Measurements from ENCODE around the gene GPR149. TPM values are rescaled to one million over a fixed set of nuclear protein-coding genes. Genes with fewer than 3 reads are reported as not detected.

The GPR149 gene
- total RNA-seq, 1 experiment from 2014 or later, result not detected

- Histone ChIP-seq H2BK5ac (ENCODE audit: insufficient read length, low read length) (no peak overlapping the region), H3K79me1 (ENCODE audit: insufficient read depth, low read depth, low read length, poor library complexity, severe bottlenecking) (no peaks in the 10 kb centered on the region), H3K4ac (ENCODE audit: low read depth, low read length) (no peak overlapping the region), H2BK12ac (ENCODE audit: insufficient read length, low read depth, low read length) (no peak overlapping the region), H3K9ac (ENCODE audit: extremely low read depth, insufficient read length, low read length) (no peak overlapping the region), H3K9me3 (ENCODE audit: control insufficient read depth, low read depth, low read length) (no peaks in the 10 kb centered on the region), H4K20me1 (ENCODE audit: control insufficient read depth, insufficient read depth, insufficient read length) (no peaks in the 10 kb centered on the region), H3K27ac (ENCODE audit: insufficient read length, low read depth, low read length) (no peak overlapping the region), H3K56ac (ENCODE audit: insufficient read length, low read depth, low read length) (no peak overlapping the region), H3K14ac (ENCODE audit: insufficient read depth, low read length) (no peak overlapping the region), H3T11ph (ENCODE audit: low read length) (no peak overlapping the region), H2BK120ac (ENCODE audit: low read depth, low read length, poor library complexity, severe bottlenecking) (no peak overlapping the region), H4K91ac (ENCODE audit: insufficient read length, low read depth, low read length) (no peak overlapping the region), H4K5ac (ENCODE audit: insufficient read length, low read depth, low read length) (no peak overlapping the region), H2AFZ (ENCODE audit: low read length) (no peak overlapping the region), H3K23me2 (ENCODE audit: insufficient read length, low read depth, low read length, poor library complexity, severe bottlenecking) (no peaks in the 10 kb centered on the region), H3K79me2 (ENCODE audit: insufficient read depth, low read length) (no peaks in the 10 kb centered on the region; the same call in 1 of the 2 replicates), H3K27me3 (ENCODE audit: insufficient read depth, low read length) (no peaks in the 10 kb centered on the region), H3K4me2 (ENCODE audit: insufficient read depth, insufficient read length, low read length) (no peak overlapping the region), H3K18ac (ENCODE audit: insufficient read length, low read depth, low read length) (no peak overlapping the region), H3K23ac (ENCODE audit: insufficient read length, low read depth, low read length) (no peak overlapping the region), H2AK5ac (ENCODE audit: insufficient read length, low read length) (no peak overlapping the region), H3K4me1 (ENCODE audit: insufficient read depth, low read length) (no peaks in the 10 kb centered on the region), H2BK15ac (ENCODE audit: low read depth, low read length) (no peak overlapping the region), H2BK20ac (ENCODE audit: low read depth, low read length, poor library complexity, severe bottlenecking) (no peak overlapping the region), H4K8ac (replicated peaks; ENCODE audit: insufficient read length, low read depth, low read length) (no peak overlapping the region)
- no peaks in the 10 kb centered on the region for H3K27me3 Mint-ChIP-seq (ENCODE audit: low read depth)
- TF ChIP-seq, protein P1, sequence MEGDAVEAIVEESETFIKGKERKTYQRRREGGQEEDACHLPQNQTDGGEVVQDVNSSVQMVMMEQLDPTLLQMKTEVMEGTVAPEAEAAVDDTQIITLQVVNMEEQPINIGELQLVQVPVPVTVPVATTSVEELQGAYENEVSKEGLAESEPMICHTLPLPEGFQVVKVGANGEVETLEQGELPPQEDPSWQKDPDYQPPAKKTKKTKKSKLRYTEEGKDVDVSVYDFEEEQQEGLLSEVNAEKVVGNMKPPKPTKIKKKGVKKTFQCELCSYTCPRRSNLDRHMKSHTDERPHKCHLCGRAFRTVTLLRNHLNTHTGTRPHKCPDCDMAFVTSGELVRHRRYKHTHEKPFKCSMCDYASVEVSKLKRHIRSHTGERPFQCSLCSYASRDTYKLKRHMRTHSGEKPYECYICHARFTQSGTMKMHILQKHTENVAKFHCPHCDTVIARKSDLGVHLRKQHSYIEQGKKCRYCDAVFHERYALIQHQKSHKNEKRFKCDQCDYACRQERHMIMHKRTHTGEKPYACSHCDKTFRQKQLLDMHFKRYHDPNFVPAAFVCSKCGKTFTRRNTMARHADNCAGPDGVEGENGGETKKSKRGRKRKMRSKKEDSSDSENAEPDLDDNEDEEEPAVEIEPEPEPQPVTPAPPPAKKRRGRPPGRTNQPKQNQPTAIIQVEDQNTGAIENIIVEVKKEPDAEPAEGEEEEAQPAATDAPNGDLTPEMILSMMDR (conservative IDR thresholded peaks at IDR 0.05), result no peak
- no peaks in the 10 kb centered on the region for H3K9me3 Mint-ChIP-seq
- DNase-seq, result no peak
- 0 out of 7 replicates have a peak overlapping the region, but pooled peaks of 1 of the 3 experiments have one; percentile 19 for H3K27ac Mint-ChIP-seq
- H3K36me3 Mint-ChIP-seq (ENCODE audit: insufficient read depth in 1 of 3, low read depth in 3 of 3), result peaks cover 25 to 73% (median 71%) of the 10 kb centered on the region in 3 experiments; a peak in 6 of 7 replicates
- no peak overlapping the region for H3K4me3 Mint-ChIP-seq
- H3K4me1 Mint-ChIP-seq, result no peaks in the 10 kb centered on the region
These were observed 122.6 kb downstream of the GPR149 start for GRCh38 chr3:154307363-154307762.
